HAP-1 (cell line): Measurements from ENCODE around the gene CHRM3.

Experiments
- DNase-seq, 2 experiments: peaks; one replicate each; pipeline ENCODE4 v3.0.0-alpha.2; 2016 to 2020; ENCODE audit warnings: low spot score in 2 of 2
- H3K27me3 ChIP-seq: fragments of 250-450 bp; sonication (Bioruptor Pico); 2 replicates; pipeline ENCODE4 v1.5.1; 2020; ENCODE audit warnings: low read depth, mild to moderate bottlenecking, moderate library complexity
- H3K36me3 ChIP-seq: fragments of 250-450 bp; sonication (Bioruptor Pico); replicated peaks from 2 replicates; pipeline ENCODE4 v1.5.1; 2020; ENCODE audit warnings: mild to moderate bottlenecking
- H3K4me1 ChIP-seq: fragments of 250-450 bp; sonication (Bioruptor Pico); 2 replicates; pipeline ENCODE4 v1.5.1; 2020; ENCODE audit warnings: mild to moderate bottlenecking
- H3K4me3 ChIP-seq: fragments of 250-450 bp; sonication (Bioruptor Pico); 2 replicates; pipeline ENCODE4 v1.5.1; 2020; ENCODE audit warnings: mild to moderate bottlenecking, moderate library complexity
- H3K9me3 ChIP-seq: fragments of 250-450 bp; sonication (Bioruptor Pico); 2 replicates; pipeline ENCODE4 v1.5.1; 2020; ENCODE audit warnings: mild to moderate bottlenecking, moderate library complexity
- in situ Hi-C: fragments of 300-500 bp; cut with MboI; formaldehyde crosslinking; loops from 3 replicates; pipeline ENCODE4 v1.14.3; 2020; ENCODE audit warnings: low sequenced_read_pairs, inconsistent platforms, mixed read lengths

Gene CHRM3

DNA sequence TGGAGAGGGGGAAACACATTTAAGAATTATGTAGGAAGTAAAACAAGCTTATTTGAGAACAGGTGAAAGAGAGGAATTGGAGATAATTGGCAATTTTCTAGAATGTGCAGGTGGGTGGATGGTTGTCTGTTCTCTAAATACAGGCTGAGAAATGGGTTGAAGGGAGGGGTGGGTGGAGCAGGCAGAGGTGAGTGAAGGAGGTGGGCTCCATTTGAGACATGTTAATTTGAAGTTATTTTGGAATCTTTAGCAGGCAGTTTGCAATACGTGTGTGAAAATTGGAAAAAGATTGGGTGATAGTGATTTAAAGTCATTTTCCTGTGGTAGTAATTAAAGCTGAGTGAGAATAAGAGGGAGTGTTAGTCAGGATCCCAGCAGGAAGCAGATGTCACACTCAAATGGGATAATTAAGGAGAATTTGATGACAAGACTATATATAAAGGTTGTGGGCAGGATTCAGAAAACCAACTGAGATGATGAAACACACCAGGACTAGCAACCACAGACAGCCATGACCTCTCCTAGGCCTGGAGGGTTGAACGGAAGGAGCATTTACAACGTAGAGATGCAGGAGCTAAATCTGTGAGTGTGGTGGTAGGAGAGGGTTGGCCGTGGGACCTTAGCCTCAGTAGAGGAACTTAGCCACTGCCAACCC is 40.6 kb downstream of the CHRM3 start:
- Histone ChIP-seq H3K27me3 (no peaks in the 10 kb centered on the region), H3K36me3 (no peaks in the 10 kb centered on the region), H3K4me1 (no peaks in the 10 kb centered on the region), H3K9me3 (no peaks in the 10 kb centered on the region), H3K4me3 (no peak overlapping the region)
- DNase-seq: no peak
- in situ Hi-C loops: no loop called here

DNA sequence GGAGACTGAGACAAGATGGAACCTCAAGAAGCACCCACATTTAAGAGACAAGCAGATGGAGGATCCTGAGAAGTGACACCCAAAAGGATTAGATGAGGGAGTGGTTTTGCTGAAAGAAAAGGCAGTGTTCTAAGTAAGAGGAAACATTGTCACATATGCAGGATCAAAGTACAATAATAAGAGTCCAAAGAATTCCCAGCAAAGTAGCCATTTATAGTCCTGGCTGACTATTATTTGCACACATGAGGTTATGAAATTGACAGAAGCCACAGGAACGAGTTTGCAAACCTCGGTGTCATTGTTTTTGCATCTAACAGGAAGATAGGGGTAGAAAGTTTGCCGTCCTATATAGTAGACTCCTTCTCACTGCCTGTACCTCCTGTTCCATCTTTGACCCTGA is 41.3 kb downstream of the CHRM3 start:
- no peak for DNase-seq
- H3K9me3 ChIP-seq: no peaks in the 10 kb centered on the region
- H3K4me1 ChIP-seq: no peaks in the 10 kb centered on the region
- no peak overlapping the region for H3K4me3 ChIP-seq
- H3K36me3 ChIP-seq: no peaks in the 10 kb centered on the region
- in situ Hi-C loops: no loop called here
- no peaks in the 10 kb centered on the region for H3K27me3 ChIP-seq

DNA sequence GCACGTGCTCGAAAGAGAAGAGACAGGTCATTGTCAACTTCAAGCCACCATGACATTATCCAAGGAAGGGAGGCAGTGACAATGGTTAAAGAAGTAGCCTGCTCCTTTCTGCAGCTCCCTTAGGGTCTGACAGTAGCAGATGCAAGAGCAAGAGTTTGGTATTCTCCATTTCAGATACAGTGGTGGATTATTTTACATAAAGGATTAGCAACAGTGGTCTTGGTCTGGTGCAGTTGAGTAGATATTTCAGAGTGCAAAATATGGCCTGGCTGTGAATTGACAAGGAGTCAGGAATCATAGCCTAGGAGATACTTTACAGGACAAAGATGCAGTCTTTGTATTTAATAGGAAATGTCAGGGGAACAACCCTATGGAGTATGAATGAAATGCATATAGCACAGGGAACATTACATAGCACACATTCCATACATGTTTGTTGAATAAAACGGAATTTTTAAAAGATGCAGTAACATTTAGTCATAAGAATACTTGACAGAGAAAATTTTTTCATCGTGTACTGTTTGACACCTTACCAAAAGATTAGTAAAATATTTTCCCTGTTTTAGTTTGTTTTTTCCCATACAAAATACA is 41.8 kb downstream of the CHRM3 start:
- Histone ChIP-seq H3K9me3 (no peaks in the 10 kb centered on the region), H3K36me3 (no peaks in the 10 kb centered on the region), H3K4me1 (no peaks in the 10 kb centered on the region), H3K4me3 (no peak overlapping the region), H3K27me3 (no peaks in the 10 kb centered on the region)
- no peak for DNase-seq
- in situ Hi-C loops: no loop called here

DNA sequence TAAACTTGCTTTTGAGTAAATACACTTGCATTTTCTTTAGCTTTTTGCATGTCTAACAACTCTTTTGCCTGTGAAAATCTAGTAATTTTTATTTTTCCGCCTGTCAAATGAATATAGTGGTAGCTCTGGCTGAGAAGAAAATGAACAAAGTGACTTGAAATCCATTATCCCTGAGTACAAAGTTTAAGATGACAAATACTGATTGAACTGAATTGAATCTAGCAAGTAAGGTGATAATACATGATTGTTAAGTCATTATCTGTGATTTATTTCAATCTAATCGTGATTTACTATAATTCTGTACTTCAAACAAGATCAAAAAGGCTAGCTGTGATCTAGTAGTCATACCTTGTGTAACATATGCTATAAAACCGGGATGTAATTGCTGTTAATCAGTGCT is 42.8 kb downstream of the CHRM3 start:
- Histone ChIP-seq H3K36me3 (no peaks in the 10 kb centered on the region), H3K27me3 (no peaks in the 10 kb centered on the region), H3K4me1 (no peaks in the 10 kb centered on the region), H3K4me3 (no peak overlapping the region), H3K9me3 (no peaks in the 10 kb centered on the region)
- in situ Hi-C loops: no loop called here
- DNase-seq: no peak

DNA sequence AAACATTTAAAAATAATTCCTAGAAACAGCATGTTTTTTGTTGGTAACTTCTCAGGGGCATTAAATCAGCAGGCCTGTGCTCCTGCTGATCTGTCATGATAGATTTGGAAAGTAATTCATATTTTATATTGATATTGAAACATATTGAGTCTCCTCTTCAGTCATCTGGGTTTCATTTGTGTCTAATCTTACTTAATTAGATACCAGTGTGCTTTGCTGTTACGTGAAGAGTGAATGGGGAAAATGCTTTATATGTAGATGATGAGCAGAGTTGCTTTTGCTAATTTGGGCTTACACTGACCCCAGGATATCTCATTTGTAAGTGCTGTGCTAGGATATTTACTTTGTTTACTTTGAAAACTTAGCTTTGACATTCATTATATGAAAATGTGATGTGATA is 45.9 kb downstream of the CHRM3 start:
- no peaks in the 10 kb centered on the region for H3K36me3 ChIP-seq
- in situ Hi-C loops: no loop called here
- no peak for DNase-seq

DNA sequence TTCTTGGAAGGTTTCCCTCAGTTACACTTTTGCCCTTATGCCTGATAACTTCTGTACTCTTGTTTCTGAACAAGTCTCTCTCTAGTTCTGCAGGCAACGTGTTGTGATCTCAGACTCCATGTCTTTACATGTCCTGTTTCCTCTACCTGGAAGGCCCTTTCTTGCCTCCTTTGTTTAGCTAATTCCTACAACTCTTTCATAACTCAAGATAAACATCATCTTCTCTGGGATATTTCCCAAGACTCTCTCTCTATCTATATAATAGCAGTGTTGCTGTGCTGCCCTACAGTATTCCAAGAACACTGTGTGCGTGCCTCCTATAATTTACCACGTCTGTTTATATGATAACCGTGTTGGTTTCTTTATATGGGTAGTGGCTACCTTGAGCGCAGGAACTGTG is 47.8 kb downstream of the CHRM3 start:
- H3K36me3 ChIP-seq: no peaks in the 10 kb centered on the region
- DNase-seq: no peak
- in situ Hi-C loops: no loop called here
- no peaks in the 10 kb centered on the region for H3K4me1 ChIP-seq
- no peaks in the 10 kb centered on the region for H3K9me3 ChIP-seq
- no peaks in the 10 kb centered on the region for H3K27me3 ChIP-seq
- H3K4me3 ChIP-seq: no peak overlapping the region

More for the DNA sequence above, 45.9 kb downstream of the CHRM3 start:
- Histone ChIP-seq H3K27me3 (no peaks in the 10 kb centered on the region), H3K4me3 (no peak overlapping the region), H3K4me1 (no peaks in the 10 kb centered on the region), H3K9me3 (no peaks in the 10 kb centered on the region)
